PFSK-1 (cell line): ENCODE measurements around the gene FBN3.

ENCODE experiments used
- POLR2AphosphoS5 ChIP-seq: IDR thresholded peaks from 2 replicates; pipeline ENCODE4 v1.6.1; 2012; ENCODE audit warnings: low read depth, mild to moderate bottlenecking, control low read depth, low read length, moderate library complexity
- REST ChIP-seq, 2 experiments: IDR thresholded peaks; 2 replicates each; pipeline versions ENCODE4 v1.6.1 to v1.8.0; 2011 to 2012; ENCODE audit warnings: low read depth in 2 of 2, low read length in 2 of 2, control low read depth in 1 of 2, inconsistent platforms in 1 of 2, mild to moderate bottlenecking in 1 of 2, moderate library complexity in 1 of 2; ENCODE audit not compliant: insufficient read depth in 1 of 2
- SIN3A ChIP-seq: IDR thresholded peaks from 2 replicates; pipeline ENCODE4 v1.6.1; 2012; ENCODE audit warnings: mild to moderate bottlenecking, low read length, moderate library complexity, borderline replicate concordance; ENCODE audit not compliant: insufficient read depth
- TAF1 ChIP-seq: IDR thresholded peaks from 2 replicates; pipeline ENCODE4 v1.6.1; 2012; ENCODE audit warnings: low read length, control low read depth, borderline replicate concordance; ENCODE audit not compliant: insufficient read depth

GRCh38 chr19:8096071-8096470 lies 53.3 kb downstream of the FBN3 start:
- TF ChIP-seq SIN3A (no peak), TAF1 (no peak), REST (IDR thresholded peaks at IDR 0.05; ENCODE audit: insufficient read depth in 1 of 2, low read depth in 2 of 2, low read length in 2 of 2) (no peak), POLR2AphosphoS5 (no peak)
